GM10248 (cell line): Measurements from ENCODE around the gene DEFB127.
"Not testable (repeated sequence)": the region's sequence is repeated elsewhere in the genome, so short reads cannot be mapped to it uniquely, and the experiment has no call there.

ENCODE experiments used
- CTCF ChIA-PET: fragments of 300-600 bp; sonication (Branson Sonifier 250); formaldehyde crosslinking; extraction: SDS; loops from one replicate; lab custom pipeline; 2021; ENCODE audit warnings: antibody characterized with exemption; lab: Yijun Ruan, JAX
- POLR2A ChIA-PET: fragments of 350-650 bp; sonication (Branson Sonifier 250); formaldehyde crosslinking; extraction: SDS; loops from one replicate; lab custom pipeline; 2020; ENCODE audit warnings: antibody characterized with exemption; lab: Yijun Ruan, JAX
- DNase-seq: peaks from one replicate; pipeline ENCODE4 v3.0.0; 2012; ENCODE audit errors: extremely low spot score
- CTCF ChIP-seq: IDR thresholded peaks from 2 replicates; pipeline ENCODE4 v1.5.1; 2012; ENCODE audit warnings: mild to moderate bottlenecking, low read depth; ENCODE audit errors: extremely low read depth, missing control alignments, control extremely low read depth

DEFB127 gene

GRCh38 chr20:198225-198624 is 41.0 kb downstream of the DEFB127 start:
- DNase-seq, result no peak
- ChIA-PET POLR2A (no interaction called here), CTCF (interaction anchor here (1.3 kb wide), 1 partner anchor 10 kb away, joined by 3 read pairs; no protein-coding TSS in a partner anchor)
- no peak for TF ChIP-seq CTCF

GRCh38 chr20:199996-200395 is 42.7 kb downstream of the DEFB127 start:
- TF ChIP-seq CTCF, result no peak
- ChIA-PET CTCF (interaction anchor here (0.8 to 1.9 kb wide), 3 partner anchors 20 to 66 kb away, joined by 3 to 5 read pairs (median 5); no protein-coding TSS in a partner anchor), POLR2A (no interaction called here)
- no peak for DNase-seq

- POLR2A ChIA-PET, CTCF ChIA-PET, DNase-seq: not testable (repeated sequence)
Measured at GRCh38 chr20:203630-204029, 46.4 kb downstream of the DEFB127 start.
